Endothelial cell (in vitro differentiated cells): Measurements from ENCODE around the gene GMDS. TPM values are rescaled to one million over a fixed set of nuclear protein-coding genes. Genes with fewer than 3 reads are reported as not detected.

Experiments used
- DNase-seq: peaks from one replicate; pipeline ENCODE4 v3.0.0; 2021; ENCODE audit warnings: low spot score
- H3K27ac Mint-ChIP-seq: one replicate; pipeline ENCODE4 v1.8.0; 2021; ENCODE audit warnings: mixed read lengths, inconsistent platforms; ENCODE audit not compliant: unreplicated experiment
- H3K27me3 Mint-ChIP-seq: one replicate; pipeline ENCODE4 v1.8.0; 2021; ENCODE audit warnings: mild to moderate bottlenecking, moderate library complexity, mixed read lengths, inconsistent platforms; ENCODE audit not compliant: unreplicated experiment
- H3K36me3 Mint-ChIP-seq: one replicate; pipeline ENCODE4 v1.8.0; 2021; ENCODE audit warnings: mild to moderate bottlenecking, low read depth, mixed read lengths, inconsistent platforms; ENCODE audit not compliant: unreplicated experiment
- H3K4me1 Mint-ChIP-seq: one replicate; pipeline ENCODE4 v1.8.0; 2021; ENCODE audit warnings: mild to moderate bottlenecking, mixed read lengths, inconsistent platforms; ENCODE audit not compliant: unreplicated experiment
- H3K4me3 Mint-ChIP-seq: one replicate; pipeline ENCODE4 v1.8.0; 2021; ENCODE audit warnings: mild to moderate bottlenecking, mixed read lengths, inconsistent platforms; ENCODE audit not compliant: unreplicated experiment
- H3K9me3 Mint-ChIP-seq: one replicate; pipeline ENCODE4 v1.8.0; 2021; ENCODE audit warnings: mixed read lengths, inconsistent platforms; ENCODE audit not compliant: unreplicated experiment
- total RNA-seq: library from RNA; stranded (reverse); fragmentation: NEBNext Ultra II Directional; extraction: Animal tissue kit (Norgen Biotek cat#: 25700); gene quantifications from one replicate; pipeline ENCODE4 v1.2.1, GENCODE V29; 2021; ENCODE audit not compliant: unreplicated experiment
- TF ChIP-seq, protein P1 (sequence below): fragments of 200-600 bp; sonication (generic); IDR thresholded peaks from one replicate; pipeline ENCODE4 v1.5.0; 2021; ENCODE audit warnings: antibody characterized with exemption; ENCODE audit not compliant: unreplicated experiment

Gene GMDS
- total RNA-seq, 1 donor from 2014 or later: 36.0 TPM

GRCh38 chr6:1946583-1946982 lies 298.8 kb downstream of the GMDS start:
- no peak for DNase-seq
- Mint-ChIP-seq H3K4me3 (no peak overlapping the region), H3K27me3 (no peaks in the 10 kb centered on the region), H3K9me3 (no peaks in the 10 kb centered on the region), H3K4me1 (peaks cover 14% of the 10 kb centered on the region), H3K27ac (no peak overlapping the region), H3K36me3 (no peaks in the 10 kb centered on the region)
- TF ChIP-seq, protein P1, sequence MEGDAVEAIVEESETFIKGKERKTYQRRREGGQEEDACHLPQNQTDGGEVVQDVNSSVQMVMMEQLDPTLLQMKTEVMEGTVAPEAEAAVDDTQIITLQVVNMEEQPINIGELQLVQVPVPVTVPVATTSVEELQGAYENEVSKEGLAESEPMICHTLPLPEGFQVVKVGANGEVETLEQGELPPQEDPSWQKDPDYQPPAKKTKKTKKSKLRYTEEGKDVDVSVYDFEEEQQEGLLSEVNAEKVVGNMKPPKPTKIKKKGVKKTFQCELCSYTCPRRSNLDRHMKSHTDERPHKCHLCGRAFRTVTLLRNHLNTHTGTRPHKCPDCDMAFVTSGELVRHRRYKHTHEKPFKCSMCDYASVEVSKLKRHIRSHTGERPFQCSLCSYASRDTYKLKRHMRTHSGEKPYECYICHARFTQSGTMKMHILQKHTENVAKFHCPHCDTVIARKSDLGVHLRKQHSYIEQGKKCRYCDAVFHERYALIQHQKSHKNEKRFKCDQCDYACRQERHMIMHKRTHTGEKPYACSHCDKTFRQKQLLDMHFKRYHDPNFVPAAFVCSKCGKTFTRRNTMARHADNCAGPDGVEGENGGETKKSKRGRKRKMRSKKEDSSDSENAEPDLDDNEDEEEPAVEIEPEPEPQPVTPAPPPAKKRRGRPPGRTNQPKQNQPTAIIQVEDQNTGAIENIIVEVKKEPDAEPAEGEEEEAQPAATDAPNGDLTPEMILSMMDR: no peak

DNA sequence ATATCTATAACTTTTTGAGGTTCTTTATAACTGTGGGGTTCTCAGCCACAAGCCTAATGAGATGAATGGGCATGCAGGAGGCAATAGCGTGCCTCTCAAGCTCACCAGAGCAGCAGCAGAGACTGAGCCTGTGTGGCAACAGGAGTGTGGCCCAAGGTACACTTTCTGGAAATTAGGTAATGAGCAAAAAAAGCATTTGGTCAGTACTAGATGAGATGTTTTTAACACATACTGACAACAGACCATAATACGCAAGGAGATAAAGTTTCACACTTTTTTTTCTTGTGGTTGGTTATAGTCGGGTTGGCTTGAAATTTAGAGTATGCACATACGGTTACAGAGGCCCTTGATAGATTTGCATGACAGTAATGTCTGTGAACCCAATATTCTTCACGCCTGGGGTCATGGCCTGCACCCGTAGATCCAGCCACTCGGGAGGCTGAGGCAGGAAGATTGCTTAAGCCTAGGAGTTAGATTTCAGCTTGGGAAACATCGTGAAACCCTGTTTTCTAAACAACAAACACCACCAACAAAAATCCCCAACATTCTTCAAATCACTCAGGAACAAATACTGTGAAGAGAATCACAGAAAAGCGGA lies 300.1 kb downstream of the GMDS start:
- H3K36me3 Mint-ChIP-seq: no peaks in the 10 kb centered on the region
- H3K27me3 Mint-ChIP-seq: no peaks in the 10 kb centered on the region
- no peak overlapping the region for H3K27ac Mint-ChIP-seq
- H3K4me3 Mint-ChIP-seq: no peak overlapping the region
- no peaks in the 10 kb centered on the region for H3K9me3 Mint-ChIP-seq
- H3K4me1 Mint-ChIP-seq: peaks cover 14% of the 10 kb centered on the region
- TF ChIP-seq, protein P1: no peak
- no peak for DNase-seq

GRCh38 chr6:1942834-1943233 lies 302.6 kb downstream of the GMDS start:
- Mint-ChIP-seq H3K27ac (no peak overlapping the region), H3K27me3 (no peaks in the 10 kb centered on the region), H3K4me1 (peaks cover 14% of the 10 kb centered on the region), H3K36me3 (no peaks in the 10 kb centered on the region), H3K9me3 (no peaks in the 10 kb centered on the region), H3K4me3 (no peak overlapping the region)
- TF ChIP-seq, protein P1: no peak
- DNase-seq: no peak

GRCh38 chr6:1941534-1941933 lies 303.9 kb downstream of the GMDS start:
- no peak overlapping the region for H3K4me3 Mint-ChIP-seq
- TF ChIP-seq, protein P1: no peak
- no peak overlapping the region for H3K27ac Mint-ChIP-seq
- H3K36me3 Mint-ChIP-seq: no peaks in the 10 kb centered on the region
- H3K27me3 Mint-ChIP-seq: no peaks in the 10 kb centered on the region
- no peaks in the 10 kb centered on the region for H3K9me3 Mint-ChIP-seq
- peaks cover 7% of the 10 kb centered on the region for H3K4me1 Mint-ChIP-seq
- no peak for DNase-seq

DNA sequence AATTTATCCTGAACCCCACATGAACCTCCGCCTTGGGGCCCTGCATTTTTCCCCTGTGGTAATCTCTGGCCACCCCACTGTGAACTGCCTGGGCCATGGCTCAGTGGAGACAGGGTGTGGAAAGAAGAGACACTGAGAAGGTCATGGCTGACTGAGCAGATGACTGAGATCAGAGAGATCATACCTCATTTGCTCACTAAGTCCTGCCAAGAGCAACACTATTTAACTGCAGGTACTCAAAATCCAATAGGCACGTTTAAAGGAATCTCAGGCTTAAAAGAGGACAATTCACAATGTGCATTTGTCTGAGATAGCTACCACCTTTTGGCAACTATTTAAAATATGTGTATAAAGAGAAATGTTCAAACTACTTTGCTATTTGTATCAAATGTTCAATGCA lies 305.0 kb downstream of the GMDS start:
- Mint-ChIP-seq H3K4me3 (no peak overlapping the region), H3K9me3 (no peaks in the 10 kb centered on the region), H3K27ac (no peak overlapping the region), H3K36me3 (no peaks in the 10 kb centered on the region), H3K27me3 (no peaks in the 10 kb centered on the region), H3K4me1 (no peaks in the 10 kb centered on the region)
- TF ChIP-seq, protein P1: no peak
- no peak for DNase-seq
